Adrenal gland (tissue), 5 donors: Measurements from ENCODE around the gene FYB1.

Experiments used
- CTCF ChIP-seq, 6 experiments: fragments of 450-650 bp in 4 of 6; fragments of 200-600 bp in 2 of 6; sonication (generic) in 1 of 6; IDR thresholded peaks; 1 replicate in 5 of 6; 2 replicates in 1 of 6; pipeline versions ENCODE4 v1.5.1 to v1.8.0; 2016 to 2021; ENCODE audit warnings: antibody characterized with exemption in 6 of 6, mild to moderate bottlenecking in 2 of 6, moderate library complexity in 1 of 6
- POLR2A ChIP-seq, 2 donors: fragments of 450-650 bp; IDR thresholded peaks; one replicate each; pipeline ENCODE4 v1.6.1; 2017; ENCODE audit warnings: antibody characterized with exemption in 2 of 2, mild to moderate bottlenecking in 2 of 2, moderate library complexity in 1 of 2
- donor health status: DM: no; HTN: no; CAD: no.

GRCh38 chr5:39158127-39158593 is 61.2 kb downstream of the FYB1 start:
- TF ChIP-seq CTCF (IDR thresholded peaks at IDR 0.05) (no peak), POLR2A (IDR thresholded peaks at IDR 0.05) (no peak)
